ENCODE measurements around the gene TARBP1. TPM values are rescaled to one million over a fixed set of nuclear protein-coding genes. Genes with fewer than 3 reads are reported as not detected.

The TARBP1 gene
- polyA plus RNA-seq, 1 donor from 2014 or later, result 267 TPM

DNA sequence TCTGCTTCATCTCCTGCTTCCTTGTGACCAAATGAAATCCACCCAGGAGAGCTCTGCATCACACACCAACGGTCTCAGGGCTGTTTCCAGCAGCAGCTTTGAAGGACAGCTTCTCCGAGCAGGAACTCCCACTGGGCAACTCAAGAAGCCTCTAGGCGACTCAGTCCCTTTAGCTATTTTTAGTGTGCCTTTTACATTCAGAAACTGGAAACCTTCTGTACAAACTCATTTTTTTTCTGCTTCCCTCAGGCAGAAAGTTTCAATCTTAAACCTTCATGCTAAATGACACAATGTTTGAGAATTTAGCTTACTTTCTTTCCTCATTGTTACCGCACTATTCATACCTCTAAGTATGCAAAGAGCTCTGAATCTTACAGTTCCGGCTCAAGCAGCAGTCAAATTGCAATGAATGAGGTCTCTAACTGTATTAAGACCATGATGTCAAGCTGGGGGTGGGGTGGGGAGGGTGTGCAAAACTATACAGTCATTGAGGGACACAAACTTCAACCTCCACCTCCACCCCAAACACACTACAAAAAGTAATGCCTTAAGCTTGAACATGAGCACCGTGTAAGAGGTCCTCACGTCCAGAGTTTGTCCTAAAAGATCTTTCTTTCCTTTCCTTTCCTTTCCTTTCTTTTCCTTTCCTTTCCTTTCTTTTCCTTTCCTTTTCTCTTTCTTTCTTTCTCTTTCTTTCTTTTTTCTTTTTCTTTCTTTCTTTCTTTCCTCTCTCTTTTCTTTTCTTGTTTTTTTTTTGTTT, 16.4 kb upstream of the TARBP1 start:
- no peaks in the 10 kb centered on the region for H3K79me2 ChIP-seq (replicated peaks; ENCODE audit: insufficient read depth, low read length)
- H3K27me3 ChIP-seq (ENCODE audit: insufficient read depth, low read depth, low read length), result no peaks in the 10 kb centered on the region
- H3K36me3 ChIP-seq (ENCODE audit: insufficient read depth, low read length), result no peaks in the 10 kb centered on the region
- TF ChIP-seq RAD21 (conservative IDR thresholded peaks at IDR 0.05), result no peak
- no peaks in the 10 kb centered on the region for H3F3A ChIP-seq (ENCODE audit: insufficient read depth, low read length, poor library complexity, severe bottlenecking)
- H3K9me3 ChIP-seq (ENCODE audit: low read length), result no peaks in the 10 kb centered on the region
- H3K9ac ChIP-seq (ENCODE audit: low read length), result no peak overlapping the region
- H3K27ac ChIP-seq (ENCODE audit: low read length), result no peak overlapping the region
- no peaks in the 10 kb centered on the region for H4K20me1 ChIP-seq (ENCODE audit: insufficient read depth)
- H2AFZ ChIP-seq (ENCODE audit: low read depth, low read length), result no peak overlapping the region
- no peak overlapping the region for H3K4me2 ChIP-seq (ENCODE audit: low read length)
- no peaks in the 10 kb centered on the region for H3K9me2 ChIP-seq (ENCODE audit: insufficient read depth, low read length)
- no peak overlapping the region for H3K4me3 ChIP-seq (ENCODE audit: low read length)

DNA sequence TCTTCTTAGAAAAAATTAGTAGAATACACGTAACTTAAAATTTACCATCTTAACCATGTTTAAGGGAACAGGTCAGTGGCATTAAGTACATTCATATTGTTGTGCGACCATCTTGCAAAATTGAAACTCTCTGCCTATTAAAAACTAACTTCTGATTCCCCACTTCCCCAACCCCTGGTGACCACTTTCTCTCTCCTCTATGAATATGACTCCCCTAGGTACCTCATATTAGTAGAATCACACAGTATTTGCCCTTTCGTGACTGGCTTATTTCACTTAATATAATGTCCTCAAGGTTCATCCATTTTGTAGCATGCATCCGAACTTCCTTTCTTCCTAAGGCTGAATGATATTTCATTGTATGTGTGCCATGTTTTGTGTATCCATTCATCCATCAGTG, 15.1 kb upstream of the TARBP1 start:
- Histone ChIP-seq H3F3A (ENCODE audit: insufficient read depth, low read length, poor library complexity, severe bottlenecking) (no peaks in the 10 kb centered on the region), H2AFZ (ENCODE audit: low read depth, low read length) (no peak overlapping the region), H3K27ac (ENCODE audit: low read length) (no peak overlapping the region), H3K36me3 (ENCODE audit: insufficient read depth, low read length) (no peaks in the 10 kb centered on the region), H4K20me1 (ENCODE audit: insufficient read depth) (no peaks in the 10 kb centered on the region), H3K9me2 (ENCODE audit: insufficient read depth, low read length) (no peaks in the 10 kb centered on the region), H3K27me3 (ENCODE audit: insufficient read depth, low read depth, low read length) (no peaks in the 10 kb centered on the region), H3K4me3 (ENCODE audit: low read length) (no peak overlapping the region), H3K4me2 (ENCODE audit: low read length) (no peak overlapping the region), H3K79me2 (replicated peaks; ENCODE audit: insufficient read depth, low read length) (no peaks in the 10 kb centered on the region), H3K9me3 (ENCODE audit: low read length) (no peaks in the 10 kb centered on the region), H3K9ac (ENCODE audit: low read length) (no peak overlapping the region)
- TF ChIP-seq TAF1 (IDR thresholded peaks at IDR 0.05; ENCODE audit: low read depth) (no peak), REST (IDR thresholded peaks at IDR 0.05; ENCODE audit: borderline replicate concordance) (no peak), POLR2AphosphoS5 (IDR thresholded peaks at IDR 0.05) (no peak), CTCF (IDR thresholded peaks at IDR 0.05; ENCODE audit: poor library complexity, severe bottlenecking) (no peak), SMC3 (conservative IDR thresholded peaks at IDR 0.05; ENCODE audit: poor library complexity) (no peak), RAD21 (conservative IDR thresholded peaks at IDR 0.05) (no peak), EZH2 (IDR thresholded peaks at IDR 0.05; ENCODE audit: borderline replicate concordance, insufficient read depth, low read length, poor library complexity, severe bottlenecking) (no peak), MXI1 (conservative IDR thresholded peaks at IDR 0.05; ENCODE audit: poor library complexity, severe bottlenecking) (no peak)
